Fibroblast of skin of left biceps (primary cell): ENCODE results near the gene NXPE1.
"Not testable (repeated sequence)": the region's sequence is repeated elsewhere in the genome, so short reads cannot be mapped to it uniquely, and the experiment has no call there.

ENCODE experiments used
- DNase-seq, 2 experiments: peaks; one replicate each; pipeline ENCODE4 v3.0.0-alpha.2; 2013; ENCODE audit warnings: low read depth in 2 of 2

The NXPE1 gene

GRCh38 chr11:114559425-114560310 is at the start of gene NXPE1:
NXPE1 (minus strand) TSS chr11:114559881; CDS start chr11:114551201, 8,680 bp downstream.
- no peak for DNase-seq

- DNase-seq, result no peak
Observed at GRCh38 chr11:114609429-114609828, 49.7 kb upstream of the NXPE1 start.

- not testable (repeated sequence) for DNase-seq
Observed at GRCh38 chr11:114608605-114609004, 48.9 kb upstream of the NXPE1 start.

- DNase-seq, result no peak
Observed at GRCh38 chr11:114607753-114608459, 48.2 kb upstream of the NXPE1 start.

GRCh38 chr11:114606802-114607075 is 47.1 kb upstream of the NXPE1 start:
- DNase-seq, result not testable (repeated sequence)

GRCh38 chr11:114606003-114606801 is 46.5 kb upstream of the NXPE1 start:
- DNase-seq, result no peak

GRCh38 chr11:114605370-114605769 is 45.7 kb upstream of the NXPE1 start:
- no peak for DNase-seq

GRCh38 chr11:114604886-114605285 is 45.2 kb upstream of the NXPE1 start:
- no peak for DNase-seq

- DNase-seq, result no peak
Observed at GRCh38 chr11:114604179-114604813, 44.6 kb upstream of the NXPE1 start.

- not testable (repeated sequence) for DNase-seq
Observed at GRCh38 chr11:114603151-114603550, 43.5 kb upstream of the NXPE1 start.

GRCh38 chr11:114598461-114598860 is 38.8 kb upstream of the NXPE1 start:
- no peak for DNase-seq

- no peak for DNase-seq
Observed at GRCh38 chr11:114596175-114596919, 36.7 kb upstream of the NXPE1 start.

- DNase-seq, result no peak
Observed at GRCh38 chr11:114595571-114595970, 35.9 kb upstream of the NXPE1 start, which contains the start of gene NXPE4. NXPE4 (minus strand) TSS chr11:114595786; CDS start chr11:114594759, 1,027 bp downstream.

- no peak for DNase-seq
Observed at GRCh38 chr11:114594703-114595102, 35.0 kb upstream of the NXPE1 start.

- DNase-seq, result no peak
Observed at GRCh38 chr11:114587398-114587953, 27.8 kb upstream of the NXPE1 start.

GRCh38 chr11:114586797-114587196 is 27.1 kb upstream of the NXPE1 start:
- DNase-seq, result no peak

GRCh38 chr11:114571712-114572111 is 12.0 kb upstream of the NXPE1 start:
- DNase-seq, result no peak

- DNase-seq, result no peak
Observed at GRCh38 chr11:114569801-114570200, 10.1 kb upstream of the NXPE1 start.

GRCh38 chr11:114566276-114566675 is 6.6 kb upstream of the NXPE1 start:
- no peak for DNase-seq

- DNase-seq, result peak; percentile 44 to 49
Observed at GRCh38 chr11:114564831-114565230, 5.2 kb upstream of the NXPE1 start.

GRCh38 chr11:114563077-114563476 is 3.4 kb upstream of the NXPE1 start:
- no peak for DNase-seq
